A673 (cell line): ENCODE results near the gene GJA5.

Source experiments
- EZH2 ChIP-seq: fragments of 200-600 bp; sonication (generic); IDR thresholded peaks from 2 replicates; pipeline ENCODE4 v1.6.1; 2017; ENCODE audit warnings: borderline replicate concordance, low read depth, mild to moderate bottlenecking, mixed read lengths, antibody characterized with exemption, low read length; ENCODE audit not compliant: poor library complexity, severe bottlenecking
- TF ChIP-seq, protein P1 (sequence below): fragments of 300-800, 200-600 bp; sonication (generic); conservative IDR thresholded peaks from 2 replicates; pipeline ENCODE4 v1.5.1; 2017; ENCODE audit warnings: low read depth, mild to moderate bottlenecking, antibody characterized with exemption, low read length, moderate library complexity, mixed read lengths

DNA sequence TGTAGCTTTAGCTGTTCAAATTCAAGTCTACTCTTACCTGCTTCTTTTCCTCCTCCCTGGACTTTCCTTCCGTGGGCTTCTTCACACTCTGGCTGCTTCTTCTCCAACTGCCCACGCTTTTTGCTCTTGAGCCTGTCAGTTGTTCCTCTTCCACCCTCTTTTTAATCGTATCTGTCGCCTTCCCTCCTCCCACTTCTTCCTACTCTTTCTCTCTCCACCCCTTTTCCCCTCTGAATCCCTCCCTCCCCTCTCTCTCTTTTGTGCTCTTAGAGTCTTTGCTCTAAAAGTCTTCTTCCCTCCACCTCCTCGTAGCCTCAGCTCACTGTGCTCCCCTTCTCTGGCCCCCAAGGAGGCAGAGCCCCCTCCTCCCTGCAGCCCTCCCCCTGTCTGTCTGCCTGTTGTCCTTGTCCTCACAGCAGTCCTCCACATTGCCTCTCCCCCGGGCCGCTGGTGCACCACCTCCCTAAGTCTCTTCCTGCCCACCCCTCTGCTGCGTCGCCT, 12.9 kb upstream of the GJA5 start:
- TF ChIP-seq EZH2 = no peak
- TF ChIP-seq, protein P1, sequence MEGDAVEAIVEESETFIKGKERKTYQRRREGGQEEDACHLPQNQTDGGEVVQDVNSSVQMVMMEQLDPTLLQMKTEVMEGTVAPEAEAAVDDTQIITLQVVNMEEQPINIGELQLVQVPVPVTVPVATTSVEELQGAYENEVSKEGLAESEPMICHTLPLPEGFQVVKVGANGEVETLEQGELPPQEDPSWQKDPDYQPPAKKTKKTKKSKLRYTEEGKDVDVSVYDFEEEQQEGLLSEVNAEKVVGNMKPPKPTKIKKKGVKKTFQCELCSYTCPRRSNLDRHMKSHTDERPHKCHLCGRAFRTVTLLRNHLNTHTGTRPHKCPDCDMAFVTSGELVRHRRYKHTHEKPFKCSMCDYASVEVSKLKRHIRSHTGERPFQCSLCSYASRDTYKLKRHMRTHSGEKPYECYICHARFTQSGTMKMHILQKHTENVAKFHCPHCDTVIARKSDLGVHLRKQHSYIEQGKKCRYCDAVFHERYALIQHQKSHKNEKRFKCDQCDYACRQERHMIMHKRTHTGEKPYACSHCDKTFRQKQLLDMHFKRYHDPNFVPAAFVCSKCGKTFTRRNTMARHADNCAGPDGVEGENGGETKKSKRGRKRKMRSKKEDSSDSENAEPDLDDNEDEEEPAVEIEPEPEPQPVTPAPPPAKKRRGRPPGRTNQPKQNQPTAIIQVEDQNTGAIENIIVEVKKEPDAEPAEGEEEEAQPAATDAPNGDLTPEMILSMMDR = no peak
